ENCODE results near the gene RASSF8.

The RASSF8 gene

GRCh38 chr12:25994901-25995625, 36.6 kb downstream of the RASSF8 start:
- Mint-ChIP-seq H3K4me3 (no peak overlapping the region), H3K36me3 (ENCODE audit: low read depth) (no peaks in the 10 kb centered on the region), H3K9me3 (no peaks in the 10 kb centered on the region), H3K27ac (no peak overlapping the region), H3K27me3 (peaks cover 6% of the 10 kb centered on the region), H3K4me1 (ENCODE audit: low read depth) (no peaks in the 10 kb centered on the region)

GRCh38 chr12:25995906-25996305, 37.4 kb downstream of the RASSF8 start:
- H3K27ac Mint-ChIP-seq, result no peak overlapping the region
- H3K4me3 Mint-ChIP-seq, result no peak overlapping the region
- H3K27me3 Mint-ChIP-seq, result peaks cover 6% of the 10 kb centered on the region
- H3K4me1 Mint-ChIP-seq (ENCODE audit: low read depth), result no peaks in the 10 kb centered on the region
- no peaks in the 10 kb centered on the region for H3K9me3 Mint-ChIP-seq
- no peaks in the 10 kb centered on the region for H3K36me3 Mint-ChIP-seq (ENCODE audit: low read depth)

DNA sequence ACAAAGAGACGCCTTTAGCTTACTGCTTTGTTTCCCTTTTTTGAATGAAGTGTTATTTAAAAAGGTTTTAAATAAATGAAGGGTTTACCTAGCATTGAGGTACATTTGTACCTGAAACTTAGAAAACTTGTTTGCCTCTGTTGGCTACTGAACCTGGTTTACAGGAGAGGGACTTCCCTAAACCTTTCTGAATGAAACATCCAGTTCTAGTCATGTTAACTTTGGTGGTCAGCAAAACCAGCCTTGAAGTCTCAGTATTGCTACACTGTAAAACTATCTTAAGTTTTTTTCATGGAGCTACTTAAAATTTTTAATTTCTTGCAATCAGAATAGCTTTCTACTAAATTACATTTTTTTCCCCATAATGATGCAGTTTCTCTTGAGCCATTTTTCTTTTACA, 38.2 kb downstream of the RASSF8 start:
- H3K27me3 Mint-ChIP-seq, result peaks cover 6% of the 10 kb centered on the region
- no peaks in the 10 kb centered on the region for H3K4me1 Mint-ChIP-seq (ENCODE audit: low read depth)
- no peak overlapping the region for H3K27ac Mint-ChIP-seq
- no peak overlapping the region for H3K4me3 Mint-ChIP-seq
- no peaks in the 10 kb centered on the region for H3K36me3 Mint-ChIP-seq (ENCODE audit: low read depth)
- no peaks in the 10 kb centered on the region for H3K9me3 Mint-ChIP-seq

DNA sequence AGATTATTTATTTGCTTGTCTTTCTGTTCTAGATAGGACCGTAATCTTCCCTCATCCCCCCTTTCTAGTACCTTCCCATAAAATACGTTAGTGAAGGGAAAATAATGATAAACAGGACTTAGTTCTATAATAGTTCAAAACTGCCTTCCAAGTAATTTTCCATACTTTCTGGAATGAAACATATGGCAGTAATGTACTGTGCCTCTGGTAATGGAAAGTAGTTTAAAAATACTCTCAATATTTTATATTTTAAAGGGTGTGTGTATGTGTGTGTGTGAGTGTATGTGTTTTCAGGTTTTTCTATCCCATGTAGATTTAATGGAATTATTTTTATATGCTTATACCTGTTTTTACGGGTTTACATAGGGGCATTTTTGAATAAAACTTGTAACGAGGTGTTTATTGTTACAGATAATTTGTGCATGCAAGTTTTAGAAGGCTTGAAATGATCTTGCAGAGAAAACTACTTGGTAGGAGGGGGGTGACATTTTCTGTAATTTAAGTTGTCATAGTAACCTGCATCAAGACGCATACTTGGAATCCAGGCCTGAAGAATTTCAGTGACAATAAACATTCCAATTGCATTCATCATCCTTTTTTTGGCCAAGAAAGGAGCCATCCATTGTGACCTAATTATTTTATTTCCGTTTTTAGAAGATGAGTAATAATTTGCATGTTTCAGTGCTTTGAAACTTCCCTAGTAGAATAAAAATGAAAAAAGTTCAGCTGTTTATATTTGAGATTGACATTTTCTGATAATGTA, 38.9 kb downstream of the RASSF8 start:
- no peak overlapping the region for H3K27ac Mint-ChIP-seq
- no peaks in the 10 kb centered on the region for H3K36me3 Mint-ChIP-seq (ENCODE audit: low read depth)
- H3K4me1 Mint-ChIP-seq (ENCODE audit: low read depth), result no peaks in the 10 kb centered on the region
- no peak overlapping the region for H3K4me3 Mint-ChIP-seq
- peaks cover 6% of the 10 kb centered on the region for H3K27me3 Mint-ChIP-seq
- H3K9me3 Mint-ChIP-seq, result no peaks in the 10 kb centered on the region

- Mint-ChIP-seq H3K4me3 (no peak overlapping the region), H3K27ac (no peak overlapping the region), H3K4me1 (ENCODE audit: low read depth) (no peaks in the 10 kb centered on the region), H3K9me3 (peaks cover 7% of the 10 kb centered on the region), H3K27me3 (no peaks in the 10 kb centered on the region), H3K36me3 (ENCODE audit: low read depth) (peaks cover 4% of the 10 kb centered on the region)
Measured at GRCh38 chr12:26000898-26001297, 42.4 kb downstream of the RASSF8 start.

GRCh38 chr12:26001530-26001929, 43.0 kb downstream of the RASSF8 start:
- Mint-ChIP-seq H3K9me3 (peaks cover 7% of the 10 kb centered on the region), H3K27ac (no peak overlapping the region), H3K4me1 (ENCODE audit: low read depth) (no peaks in the 10 kb centered on the region), H3K4me3 (no peak overlapping the region), H3K27me3 (peaks cover 3% of the 10 kb centered on the region), H3K36me3 (ENCODE audit: low read depth) (peaks cover 4% of the 10 kb centered on the region)

- Mint-ChIP-seq H3K9me3 (peaks cover 7% of the 10 kb centered on the region), H3K27ac (no peak overlapping the region), H3K36me3 (ENCODE audit: low read depth) (peaks cover 4% of the 10 kb centered on the region), H3K4me3 (no peak overlapping the region), H3K4me1 (ENCODE audit: low read depth) (no peaks in the 10 kb centered on the region), H3K27me3 (peaks cover 3% of the 10 kb centered on the region)
Measured at GRCh38 chr12:26003065-26003464, 44.6 kb downstream of the RASSF8 start.

- H3K27ac Mint-ChIP-seq, result no peak overlapping the region
Measured at GRCh38 chr12:26007566-26007965, 49.1 kb downstream of the RASSF8 start.

DNA sequence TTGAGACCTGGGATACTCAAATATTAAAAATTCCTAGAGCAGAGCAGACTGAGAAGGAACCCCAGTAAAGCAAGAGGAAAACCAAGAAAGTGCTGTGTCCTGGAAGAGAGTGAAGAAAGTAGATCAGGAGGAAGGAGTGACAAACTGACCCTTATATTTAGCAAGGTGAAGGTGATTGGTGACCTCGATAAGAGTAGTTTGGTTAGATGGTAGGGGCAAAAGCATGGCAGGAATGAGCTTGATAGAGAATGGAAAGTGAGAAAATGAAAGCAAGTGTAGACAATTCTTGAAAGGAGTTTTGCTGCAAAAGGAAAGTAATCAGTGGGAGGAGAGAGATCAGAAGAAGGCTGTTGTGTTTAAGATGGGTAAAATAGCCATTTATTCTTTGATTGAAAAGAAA, 51.1 kb downstream of the RASSF8 start:
- Mint-ChIP-seq H3K9me3 (no peaks in the 10 kb centered on the region), H3K4me1 (ENCODE audit: low read depth) (no peaks in the 10 kb centered on the region), H3K27ac (no peak overlapping the region), H3K27me3 (peaks cover 3% of the 10 kb centered on the region), H3K36me3 (ENCODE audit: low read depth) (no peaks in the 10 kb centered on the region), H3K4me3 (no peak overlapping the region)

More at GRCh38 chr12:26007566-26007965, 49.1 kb downstream of the RASSF8 start:
- peaks cover 4% of the 10 kb centered on the region for H3K36me3 Mint-ChIP-seq (ENCODE audit: low read depth)
- H3K4me3 Mint-ChIP-seq, result no peak overlapping the region
- peaks cover 3% of the 10 kb centered on the region for H3K27me3 Mint-ChIP-seq
- H3K9me3 Mint-ChIP-seq, result peaks cover 7% of the 10 kb centered on the region
- no peaks in the 10 kb centered on the region for H3K4me1 Mint-ChIP-seq (ENCODE audit: low read depth)

DNA sequence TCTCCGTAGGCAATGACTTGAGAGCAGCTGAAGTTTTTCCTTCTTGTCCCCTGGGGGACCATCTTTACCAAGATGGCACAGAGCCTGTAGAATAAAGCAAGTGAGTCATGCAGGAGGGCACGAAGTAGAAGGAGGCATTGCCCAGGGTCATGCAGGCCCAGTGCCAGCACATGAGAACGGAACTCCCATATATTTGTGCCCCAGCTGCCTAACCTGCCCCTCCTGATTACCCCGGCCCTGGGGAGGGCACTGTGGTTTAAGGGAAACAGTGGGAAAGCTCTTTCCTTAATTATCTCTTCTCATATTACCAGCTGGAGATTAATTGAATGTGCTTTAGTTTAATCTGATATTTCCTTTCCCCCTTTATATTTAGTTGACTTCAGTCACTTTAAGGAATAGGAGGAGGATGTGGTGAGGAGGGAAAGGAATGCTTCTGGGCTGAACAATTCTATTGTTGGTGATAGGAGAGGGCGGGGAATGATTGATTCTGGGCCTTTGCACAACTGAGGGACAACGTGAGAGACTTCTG, 51.9 kb downstream of the RASSF8 start:
- no peaks in the 10 kb centered on the region for H3K9me3 Mint-ChIP-seq
- peaks cover 3% of the 10 kb centered on the region for H3K27me3 Mint-ChIP-seq
- no peak overlapping the region for H3K27ac Mint-ChIP-seq
- H3K36me3 Mint-ChIP-seq (ENCODE audit: low read depth), result no peaks in the 10 kb centered on the region
- no peaks in the 10 kb centered on the region for H3K4me1 Mint-ChIP-seq (ENCODE audit: low read depth)
- H3K4me3 Mint-ChIP-seq, result no peak overlapping the region

DNA sequence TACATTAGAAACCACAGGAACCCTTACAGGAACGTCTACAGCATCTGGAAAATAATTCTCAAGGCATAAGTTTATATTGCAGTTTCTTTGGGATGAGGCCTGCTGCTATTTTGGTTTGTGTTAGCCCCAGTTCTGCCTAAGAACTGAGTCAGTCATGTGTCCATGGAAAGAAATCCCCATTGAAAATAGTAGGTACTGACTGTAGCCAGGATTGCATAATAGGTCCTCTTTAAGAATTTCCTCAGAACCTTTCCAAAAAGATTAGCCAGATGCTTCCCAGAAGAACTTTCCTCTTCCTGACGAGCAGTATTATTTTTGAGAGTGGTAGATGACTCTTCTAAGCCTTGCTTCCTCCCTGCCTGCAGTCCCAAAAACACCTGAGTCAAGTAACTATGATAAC, 52.6 kb downstream of the RASSF8 start:
- no peaks in the 10 kb centered on the region for H3K4me1 Mint-ChIP-seq (ENCODE audit: low read depth)
- H3K27ac Mint-ChIP-seq, result no peak overlapping the region
- H3K36me3 Mint-ChIP-seq (ENCODE audit: low read depth), result no peaks in the 10 kb centered on the region
- no peaks in the 10 kb centered on the region for H3K9me3 Mint-ChIP-seq
- H3K27me3 Mint-ChIP-seq, result peaks cover 1% of the 10 kb centered on the region
- H3K4me3 Mint-ChIP-seq, result no peak overlapping the region

DNA sequence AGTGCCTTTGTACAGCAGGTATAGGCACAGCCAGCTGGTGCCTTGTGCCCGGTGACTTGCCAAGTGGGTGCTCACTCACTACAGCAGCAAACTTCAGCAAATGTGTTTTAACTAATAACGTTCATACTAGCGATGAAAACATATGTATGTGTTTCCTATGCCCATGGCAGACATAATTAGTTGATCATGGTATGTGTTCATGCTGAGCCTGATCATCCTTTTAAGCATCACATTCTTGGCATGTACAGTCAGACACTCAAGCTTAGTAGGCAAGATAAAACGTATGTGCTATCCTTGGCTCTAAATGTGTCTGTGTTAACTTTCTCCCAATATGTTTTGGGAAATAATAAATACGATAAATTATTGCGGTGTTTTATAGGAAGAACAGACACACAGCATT, 55.6 kb downstream of the RASSF8 start:
- Mint-ChIP-seq H3K27ac (no peak overlapping the region), H3K27me3 (no peaks in the 10 kb centered on the region), H3K9me3 (no peaks in the 10 kb centered on the region)

DNA sequence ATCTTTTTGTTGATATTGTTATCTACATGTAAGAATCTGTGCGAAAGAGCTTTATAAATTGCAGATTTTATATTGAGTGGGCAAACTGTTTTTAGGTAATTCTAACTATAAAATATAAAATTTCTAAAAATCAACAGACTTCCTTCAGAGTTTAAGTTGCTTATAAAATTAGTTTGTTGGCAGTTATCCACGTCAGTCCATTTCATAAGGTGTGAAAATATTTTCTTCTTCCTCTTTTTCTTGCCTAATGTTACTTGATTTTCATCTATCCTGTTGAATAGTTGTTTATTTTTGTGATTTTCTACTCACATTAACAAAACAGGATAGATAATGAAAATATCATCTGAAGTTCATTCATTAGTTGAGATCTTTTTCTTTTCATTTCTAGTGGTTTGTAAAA, 58.0 kb downstream of the RASSF8 start:
- H3K4me3 Mint-ChIP-seq, result no peak overlapping the region
- no peaks in the 10 kb centered on the region for H3K36me3 Mint-ChIP-seq (ENCODE audit: low read depth)
- H3K9me3 Mint-ChIP-seq, result no peaks in the 10 kb centered on the region
- no peaks in the 10 kb centered on the region for H3K27me3 Mint-ChIP-seq
- H3K4me1 Mint-ChIP-seq (ENCODE audit: low read depth), result no peaks in the 10 kb centered on the region
- no peak overlapping the region for H3K27ac Mint-ChIP-seq

More for the DNA sequence above, 55.6 kb downstream of the RASSF8 start:
- Mint-ChIP-seq H3K36me3 (ENCODE audit: low read depth) (no peaks in the 10 kb centered on the region), H3K4me1 (ENCODE audit: low read depth) (no peaks in the 10 kb centered on the region), H3K4me3 (no peak overlapping the region)

DNA sequence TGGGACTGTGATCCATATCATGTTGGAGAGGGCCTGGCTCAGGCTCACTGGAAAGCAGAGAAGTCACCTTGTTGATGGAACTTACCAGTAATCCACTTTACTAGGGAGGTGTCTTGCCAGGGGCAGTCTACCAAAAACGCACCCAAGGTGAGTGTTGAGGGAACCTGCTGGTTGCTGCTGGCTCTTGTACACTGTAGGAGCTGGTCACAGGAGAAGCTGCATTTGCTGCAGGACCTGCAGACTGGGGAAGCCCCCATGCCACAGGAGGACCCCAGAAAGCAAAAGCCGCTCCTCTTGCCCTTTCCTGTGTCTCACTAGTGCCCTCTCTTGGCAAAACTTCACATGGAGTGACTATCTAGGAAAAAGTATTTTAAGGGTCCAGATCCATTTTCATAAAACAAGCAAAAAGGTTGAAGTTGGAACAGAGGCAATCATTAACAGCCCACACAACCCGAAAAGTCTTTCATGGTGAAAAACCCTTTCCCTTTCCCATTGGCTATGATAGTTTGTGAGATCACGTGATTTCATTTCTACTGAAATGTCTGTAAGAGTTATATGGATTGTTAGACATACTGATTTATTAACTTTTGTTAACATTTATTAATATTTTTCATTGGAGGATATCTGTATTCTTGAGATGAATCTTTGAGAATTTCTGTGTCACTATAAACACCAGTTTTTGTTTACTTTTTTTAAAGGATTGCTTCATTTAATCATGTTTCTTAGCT, 59.2 kb downstream of the RASSF8 start:
- no peaks in the 10 kb centered on the region for H3K27me3 Mint-ChIP-seq
- H3K36me3 Mint-ChIP-seq (ENCODE audit: low read depth), result no peaks in the 10 kb centered on the region
- H3K4me3 Mint-ChIP-seq, result no peak overlapping the region
- H3K9me3 Mint-ChIP-seq, result no peaks in the 10 kb centered on the region
- H3K4me1 Mint-ChIP-seq (ENCODE audit: low read depth), result no peaks in the 10 kb centered on the region
- H3K27ac Mint-ChIP-seq, result no peak overlapping the region

- Mint-ChIP-seq H3K27me3 (no peaks in the 10 kb centered on the region), H3K27ac (no peak overlapping the region), H3K4me3 (no peak overlapping the region), H3K4me1 (ENCODE audit: low read depth) (no peaks in the 10 kb centered on the region), H3K9me3 (no peaks in the 10 kb centered on the region), H3K36me3 (ENCODE audit: low read depth) (no peaks in the 10 kb centered on the region)
Measured at GRCh38 chr12:26018926-26019325, 60.4 kb downstream of the RASSF8 start.
